GM13976 (cell line): ENCODE data around the gene MPRIP.

Source experiments
- DNase-seq: peaks from one replicate; pipeline ENCODE4 v3.0.0; 2012; ENCODE audit warnings: low spot score
- in situ Hi-C: fragments of 300-500 bp; cut with MboI; formaldehyde crosslinking; loops from one replicate; pipeline ENCODE4 v1.12.0; 2022; ENCODE audit warnings: low sequenced_read_pairs, mixed read lengths, inconsistent platforms; ENCODE audit not compliant: unreplicated experiment
- TF ChIP-seq, protein P1 (sequence below): IDR thresholded peaks from 2 replicates; pipeline ENCODE4 v1.5.1; 2012; ENCODE audit warnings: borderline replicate concordance, mild to moderate bottlenecking; ENCODE audit not compliant: insufficient read depth; ENCODE audit errors: extremely low read depth, missing control alignments, control extremely low read depth

The MPRIP gene

DNA sequence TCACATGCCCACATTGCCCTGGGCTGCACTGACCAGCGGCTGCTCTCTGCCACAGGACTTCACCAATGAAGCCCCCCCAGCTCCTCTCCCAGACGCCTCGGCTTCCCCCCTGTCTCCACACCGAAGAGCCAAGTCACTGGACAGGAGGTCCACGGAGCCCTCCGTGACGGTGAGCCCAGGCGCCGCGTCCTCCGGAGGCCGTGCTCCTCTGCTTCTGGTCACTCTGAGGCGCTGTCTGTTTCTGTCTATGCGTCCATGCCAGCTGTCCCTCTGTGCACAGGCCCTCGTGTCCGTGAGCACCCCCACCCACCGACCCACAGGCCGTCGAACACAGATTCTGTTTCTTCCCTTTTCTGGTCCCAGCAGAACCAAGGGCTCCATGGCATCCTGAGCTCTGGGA lies 101.2 kb downstream of the MPRIP start:
- in situ Hi-C loops = no loop called here
- TF ChIP-seq, protein P1, sequence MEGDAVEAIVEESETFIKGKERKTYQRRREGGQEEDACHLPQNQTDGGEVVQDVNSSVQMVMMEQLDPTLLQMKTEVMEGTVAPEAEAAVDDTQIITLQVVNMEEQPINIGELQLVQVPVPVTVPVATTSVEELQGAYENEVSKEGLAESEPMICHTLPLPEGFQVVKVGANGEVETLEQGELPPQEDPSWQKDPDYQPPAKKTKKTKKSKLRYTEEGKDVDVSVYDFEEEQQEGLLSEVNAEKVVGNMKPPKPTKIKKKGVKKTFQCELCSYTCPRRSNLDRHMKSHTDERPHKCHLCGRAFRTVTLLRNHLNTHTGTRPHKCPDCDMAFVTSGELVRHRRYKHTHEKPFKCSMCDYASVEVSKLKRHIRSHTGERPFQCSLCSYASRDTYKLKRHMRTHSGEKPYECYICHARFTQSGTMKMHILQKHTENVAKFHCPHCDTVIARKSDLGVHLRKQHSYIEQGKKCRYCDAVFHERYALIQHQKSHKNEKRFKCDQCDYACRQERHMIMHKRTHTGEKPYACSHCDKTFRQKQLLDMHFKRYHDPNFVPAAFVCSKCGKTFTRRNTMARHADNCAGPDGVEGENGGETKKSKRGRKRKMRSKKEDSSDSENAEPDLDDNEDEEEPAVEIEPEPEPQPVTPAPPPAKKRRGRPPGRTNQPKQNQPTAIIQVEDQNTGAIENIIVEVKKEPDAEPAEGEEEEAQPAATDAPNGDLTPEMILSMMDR = no peak
- no peak for DNase-seq

DNA sequence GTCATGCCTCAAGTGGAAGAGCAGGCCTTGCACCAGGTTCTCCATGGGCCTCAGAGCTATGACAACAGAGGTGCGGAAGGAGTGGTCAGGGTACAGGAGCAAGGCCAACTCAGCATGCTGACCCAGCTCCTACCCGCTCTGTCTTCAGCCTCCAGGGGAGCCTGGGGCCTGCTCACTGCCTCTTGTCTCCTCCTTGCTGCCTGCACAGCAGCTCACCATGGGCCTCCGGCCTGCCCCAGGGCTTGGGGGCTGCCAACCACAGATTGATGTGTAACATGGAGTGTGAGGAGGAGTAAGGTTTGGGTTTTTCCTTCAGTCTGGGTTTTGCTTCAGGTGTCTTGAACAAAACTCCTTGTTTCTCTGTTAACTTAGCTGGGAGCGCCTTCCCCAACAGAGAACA lies 101.8 kb downstream of the MPRIP start:
- in situ Hi-C loops = no loop called here
- DNase-seq = no peak
- TF ChIP-seq, protein P1 = no peak

DNA sequence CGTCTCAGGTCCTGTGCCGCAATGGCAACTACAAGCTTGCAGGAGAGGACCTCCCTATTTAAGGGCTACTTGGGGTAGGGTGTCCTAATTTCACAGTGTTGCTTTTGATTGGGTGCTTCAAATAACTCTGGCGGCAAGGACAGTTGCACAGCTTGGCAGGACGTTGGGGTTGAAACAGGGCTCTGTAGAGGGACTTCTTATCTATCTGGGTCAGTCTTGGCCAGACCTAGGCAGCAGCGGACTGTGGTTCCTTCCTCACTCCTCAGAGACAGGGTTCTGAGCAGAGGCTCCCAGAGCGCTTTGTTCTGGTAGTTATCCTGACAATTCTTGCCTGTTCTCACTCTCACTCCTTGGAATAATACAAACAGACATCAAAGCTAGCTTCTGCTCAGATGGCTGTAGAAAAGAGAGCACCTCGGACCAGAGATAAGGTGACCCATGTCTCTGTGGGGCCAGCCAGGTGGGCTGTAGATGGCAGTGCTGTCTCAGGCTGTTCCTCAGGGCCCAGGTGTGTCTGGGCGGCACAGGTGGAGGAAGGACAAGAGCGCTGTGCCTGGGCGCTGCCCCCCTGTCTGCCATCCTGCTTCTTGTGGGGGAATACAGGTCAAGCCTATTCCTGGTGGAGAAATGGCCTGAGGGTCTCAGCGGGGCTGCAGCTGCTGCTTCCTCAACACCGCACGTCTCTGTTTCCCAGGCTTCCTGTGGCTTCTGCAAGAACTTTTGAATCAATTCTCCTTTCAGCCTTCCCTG lies 102.8 kb downstream of the MPRIP start:
- TF ChIP-seq, protein P1 = no peak
- in situ Hi-C loops = no loop called here
- no peak for DNase-seq

DNA sequence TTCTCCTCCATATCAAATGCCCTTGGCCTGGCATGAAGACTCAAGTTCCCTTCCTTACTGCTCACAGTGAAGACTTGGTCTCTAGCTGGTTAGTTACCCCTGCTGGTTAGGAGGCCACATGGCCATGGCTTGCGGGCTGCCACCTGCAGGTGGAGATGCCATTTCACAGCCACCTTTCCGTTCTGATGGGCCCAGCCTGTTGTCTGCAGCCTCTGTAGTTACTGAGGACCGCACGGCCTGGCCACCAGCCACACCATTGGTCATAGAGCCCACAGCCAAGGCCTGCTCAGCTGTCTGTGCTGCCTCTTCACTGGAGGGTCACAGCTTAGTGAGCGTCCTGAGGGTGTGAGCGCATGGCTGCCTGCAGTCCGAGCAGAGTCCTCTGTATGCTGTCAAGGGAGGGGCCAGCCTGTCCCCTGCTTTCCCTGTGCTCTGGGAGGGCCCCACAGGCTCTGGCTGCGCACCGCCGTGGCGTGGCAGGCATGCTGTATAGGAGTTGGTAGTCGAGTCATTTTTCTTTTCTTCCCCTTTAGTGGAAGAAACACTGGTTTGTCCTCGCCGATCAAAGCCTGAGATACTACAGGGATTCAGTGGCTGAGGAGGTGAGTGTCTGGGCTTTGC lies 104.6 kb downstream of the MPRIP start:
- TF ChIP-seq, protein P1 = no peak
- DNase-seq = no peak
- in situ Hi-C loops = no loop called here

DNA sequence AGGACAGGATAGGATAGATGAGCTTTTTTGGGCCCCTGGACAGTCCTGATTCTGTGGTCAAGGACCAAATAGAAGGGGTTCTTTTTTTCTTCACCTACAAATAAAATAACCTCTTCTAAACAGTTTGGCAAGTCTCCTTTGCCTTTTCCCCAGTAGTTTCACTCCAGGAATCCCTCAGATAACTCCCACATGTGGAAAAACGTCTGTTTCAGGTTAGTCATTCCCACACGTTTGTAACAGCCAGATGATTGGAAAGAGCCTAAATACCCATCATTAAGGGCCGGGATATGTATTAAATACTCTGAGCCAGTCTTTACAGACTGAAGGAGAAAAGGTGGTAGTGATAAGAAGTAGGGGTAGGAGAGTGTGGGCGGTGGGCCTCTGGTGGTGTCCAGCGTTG lies 105.6 kb downstream of the MPRIP start:
- in situ Hi-C loops = no loop called here
- TF ChIP-seq, protein P1 = no peak
- no peak for DNase-seq

DNA sequence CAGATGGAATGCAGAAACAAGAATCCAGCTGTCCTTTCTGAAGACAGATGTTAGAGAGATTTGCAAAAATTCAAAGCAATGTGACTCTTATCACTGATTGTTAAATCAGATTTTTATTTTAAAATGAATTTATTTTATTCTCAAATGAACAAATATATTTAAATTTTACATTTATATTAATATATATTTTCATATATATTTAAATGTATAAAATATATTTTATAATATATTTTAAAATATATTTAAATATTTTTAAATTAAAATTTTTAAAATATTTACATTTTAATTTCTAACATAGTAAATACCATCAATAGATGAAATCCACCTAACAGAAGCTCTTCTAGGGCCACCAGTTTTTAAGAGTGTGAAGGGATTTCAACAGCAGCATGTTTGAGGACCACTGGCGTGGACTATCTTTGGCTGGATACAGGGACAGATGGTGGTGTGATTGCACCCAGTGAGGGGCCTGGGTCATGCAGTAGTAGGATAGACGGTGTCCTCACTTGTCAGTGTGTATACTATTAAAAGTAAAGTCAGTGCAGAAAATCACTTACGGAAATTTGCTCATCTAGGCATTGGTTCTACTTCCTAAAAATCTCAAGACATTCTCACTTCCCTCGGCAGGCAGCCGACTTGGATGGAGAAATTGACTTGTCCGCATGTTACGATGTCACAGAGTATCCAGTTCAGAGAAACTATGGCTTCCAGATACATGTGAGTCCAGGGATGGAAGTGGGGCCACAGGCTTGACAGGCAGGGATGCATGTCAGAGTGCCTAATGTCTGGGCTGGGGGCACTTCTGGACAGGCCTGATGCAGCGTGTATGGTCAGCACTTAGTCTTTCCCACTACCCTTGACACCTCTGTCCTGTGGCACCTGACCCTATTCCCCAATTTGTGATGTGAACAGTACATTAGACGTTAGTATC lies 107.5 kb downstream of the MPRIP start:
- in situ Hi-C loops = no loop called here
- TF ChIP-seq, protein P1 = no peak

More for the DNA sequence above, 107.5 kb downstream of the MPRIP start:
- no peak for DNase-seq
